ENCODE data around the gene DLGAP1. TPM values are rescaled to one million over a fixed set of nuclear protein-coding genes. Genes with fewer than 3 reads are reported as not detected.

The DLGAP1 gene
- total and polyA plus RNA-seq, 2 of the 13 experiments (the other 11 are each of a cell fraction or from before 2014, with no cell fraction given): 0.01 TPM; not detected in 1

DNA sequence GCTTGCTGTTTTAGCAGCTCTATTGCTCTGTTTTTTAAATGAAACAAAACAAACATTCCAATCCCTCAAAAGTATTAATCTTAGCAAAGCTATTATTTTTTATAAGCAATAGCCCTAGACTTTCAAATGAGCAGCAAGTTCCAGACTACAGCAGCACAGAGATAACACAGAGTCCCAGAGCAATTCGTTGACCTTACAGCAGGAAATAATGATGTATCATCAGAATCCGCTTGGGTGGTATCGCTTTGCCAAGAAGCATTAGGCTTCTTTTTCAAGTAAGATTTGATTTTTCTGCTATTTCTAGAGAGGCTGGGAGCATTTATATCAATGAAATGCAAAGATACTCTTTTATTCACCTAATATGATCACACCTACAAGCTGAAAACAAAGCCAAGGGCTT is 209.7 kb downstream of the DLGAP1 start:
- H3K27ac ChIP-seq (ENCODE audit: extremely low read length, insufficient read depth, low read length): no peak overlapping the region
- intact Hi-C loops (cut with micrococcal nuclease; ENCODE audit: unreplicated experiment) (no loop called here), in situ Hi-C loops (cut with HindIII; ENCODE audit: extremely low pct_ligation_motif_present, low pct_unique_long_range_greater_than_20kb) (no loop called here)
- 0% methylated on average over 3 of the region's 3 CpGs for WGBS (ENCODE audit: low lambda C conversion rate)
- H2AFZ ChIP-seq (ENCODE audit: low read length): no peak overlapping the region
- peaks cover 1 to 10% of the 10 kb centered on the region in 2 experiments; a peak in 2 of 5 replicates for H3K27me3 ChIP-seq (ENCODE audit: control insufficient read depth in 1 of 2, insufficient read depth in 2 of 2, low read length in 2 of 2)
- BruUV-seq (replicated peaks): no TSS peak
- no peak overlapping the region for H3K9ac ChIP-seq (ENCODE audit: insufficient read depth, low read depth, low read length)
- H3K36me3 ChIP-seq (replicated peaks in 1 of 2; ENCODE audit: control insufficient read depth in 1 of 2, insufficient read depth in 2 of 2, low read length in 2 of 2): no peaks in the 10 kb centered on the region
- FAIRE-seq: no peak
- H3K79me2 ChIP-seq (ENCODE audit: insufficient read depth, low read length): no peaks in the 10 kb centered on the region
- ChIA-PET POLR2A (no interaction called here), CTCF (ENCODE audit: low intra/inter-chr PET ratio, low total read pairs) (no interaction called here)
- DNase-seq (ENCODE audit: low spot score): no peak
- TF ChIP-seq MAFK (conservative IDR thresholded peaks at IDR 0.05 in 1 of 2, IDR thresholded peaks at IDR 0.05 in 1 of 2; ENCODE audit: low read length in 2 of 2): peak in 1 of 2 experiments; percentile 39; a peak in 1 of 4 replicates
- TF ChIP-seq, protein P1, sequence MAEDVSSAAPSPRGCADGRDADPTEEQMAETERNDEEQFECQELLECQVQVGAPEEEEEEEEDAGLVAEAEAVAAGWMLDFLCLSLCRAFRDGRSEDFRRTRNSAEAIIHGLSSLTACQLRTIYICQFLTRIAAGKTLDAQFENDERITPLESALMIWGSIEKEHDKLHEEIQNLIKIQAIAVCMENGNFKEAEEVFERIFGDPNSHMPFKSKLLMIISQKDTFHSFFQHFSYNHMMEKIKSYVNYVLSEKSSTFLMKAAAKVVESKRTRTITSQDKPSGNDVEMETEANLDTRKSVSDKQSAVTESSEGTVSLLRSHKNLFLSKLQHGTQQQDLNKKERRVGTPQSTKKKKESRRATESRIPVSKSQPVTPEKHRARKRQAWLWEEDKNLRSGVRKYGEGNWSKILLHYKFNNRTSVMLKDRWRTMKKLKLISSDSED (CRISPR knock-in tag; IDR thresholded peaks at IDR 0.05): no peak
- 0 out of 2 replicates have a peak, but pooled peaks have one; percentile 24 for TF ChIP-seq MAFF (IDR thresholded peaks at IDR 0.05; ENCODE audit: low read depth, low read length)
- TF ChIP-seq, protein P2, sequence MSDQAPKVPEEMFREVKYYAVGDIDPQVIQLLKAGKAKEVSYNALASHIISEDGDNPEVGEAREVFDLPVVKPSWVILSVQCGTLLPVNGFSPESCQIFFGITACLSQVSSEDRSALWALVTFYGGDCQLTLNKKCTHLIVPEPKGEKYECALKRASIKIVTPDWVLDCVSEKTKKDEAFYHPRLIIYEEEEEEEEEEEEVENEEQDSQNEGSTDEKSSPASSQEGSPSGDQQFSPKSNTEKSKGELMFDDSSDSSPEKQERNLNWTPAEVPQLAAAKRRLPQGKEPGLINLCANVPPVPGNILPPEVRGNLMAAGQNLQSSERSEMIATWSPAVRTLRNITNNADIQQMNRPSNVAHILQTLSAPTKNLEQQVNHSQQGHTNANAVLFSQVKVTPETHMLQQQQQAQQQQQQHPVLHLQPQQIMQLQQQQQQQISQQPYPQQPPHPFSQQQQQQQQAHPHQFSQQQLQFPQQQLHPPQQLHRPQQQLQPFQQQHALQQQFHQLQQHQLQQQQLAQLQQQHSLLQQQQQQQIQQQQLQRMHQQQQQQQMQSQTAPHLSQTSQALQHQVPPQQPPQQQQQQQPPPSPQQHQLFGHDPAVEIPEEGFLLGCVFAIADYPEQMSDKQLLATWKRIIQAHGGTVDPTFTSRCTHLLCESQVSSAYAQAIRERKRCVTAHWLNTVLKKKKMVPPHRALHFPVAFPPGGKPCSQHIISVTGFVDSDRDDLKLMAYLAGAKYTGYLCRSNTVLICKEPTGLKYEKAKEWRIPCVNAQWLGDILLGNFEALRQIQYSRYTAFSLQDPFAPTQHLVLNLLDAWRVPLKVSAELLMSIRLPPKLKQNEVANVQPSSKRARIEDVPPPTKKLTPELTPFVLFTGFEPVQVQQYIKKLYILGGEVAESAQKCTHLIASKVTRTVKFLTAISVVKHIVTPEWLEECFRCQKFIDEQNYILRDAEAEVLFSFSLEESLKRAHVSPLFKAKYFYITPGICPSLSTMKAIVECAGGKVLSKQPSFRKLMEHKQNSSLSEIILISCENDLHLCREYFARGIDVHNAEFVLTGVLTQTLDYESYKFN (CRISPR knock-in tag; conservative IDR thresholded peaks at IDR 0.05): no peak
- H3K4me1 ChIP-seq (ENCODE audit: insufficient read depth, low read length): no peaks in the 10 kb centered on the region
- no peak overlapping the region for H3K4me2 ChIP-seq (ENCODE audit: low read depth, low read length)
- no peaks in the 10 kb centered on the region for H3K9me3 ChIP-seq (ENCODE audit: low read length)
- no peaks in the 10 kb centered on the region for H4K20me1 ChIP-seq (ENCODE audit: insufficient read depth, low read length)
- H3K4me3 ChIP-seq (replicated peaks in 1 of 3; ENCODE audit: insufficient read depth in 1 of 3, low read depth in 2 of 3, low read length in 3 of 3): no peak overlapping the region
- ATAC-seq: no peak

Measured in HepG2 (cell line).